Large intestine (tissue), 3 donors: ENCODE data around the gene SCUBE2. TPM values are rescaled to one million over a fixed set of nuclear protein-coding genes. Genes with fewer than 3 reads are reported as not detected.
A peak's percentile ranks its signal among the peaks of the same experiment; 100 is the strongest.

Experiments
- DNase-seq, 2 donors: peaks; one replicate each; pipeline versions ENCODE4 v3.0.0 to v3.0.0-alpha.2; 2013
- H3K27ac ChIP-seq: one replicate; pipeline ENCODE4 v1.5.1; 2013; ENCODE audit warnings: low read length
- H3K27me3 ChIP-seq: 2 replicates; pipeline ENCODE4 v1.6.1; 2013; ENCODE audit warnings: low read length; ENCODE audit not compliant: control insufficient read depth, insufficient read depth
- H3K36me3 ChIP-seq: 2 replicates; pipeline ENCODE4 v1.6.1; 2013; ENCODE audit warnings: low read length; ENCODE audit not compliant: control insufficient read depth, insufficient read depth
- H3K4me1 ChIP-seq: one replicate; pipeline ENCODE4 v1.6.1; 2013; ENCODE audit warnings: low read length; ENCODE audit not compliant: control insufficient read depth, insufficient read depth
- H3K4me3 ChIP-seq: one replicate; pipeline ENCODE4 v1.5.1; 2013; ENCODE audit warnings: low read length
- H3K9me3 ChIP-seq: one replicate; pipeline ENCODE4 v1.6.1; 2013; ENCODE audit warnings: mild to moderate bottlenecking, low read depth, low read length, moderate library complexity; ENCODE audit not compliant: control insufficient read depth
- WGBS: methylation state at CpG from one replicate; pipeline ENCODE4 v1.1.5; 2013; ENCODE audit warnings: low lambda C conversion rate; ENCODE audit not compliant: insufficient coverage; 5-methylcytosine and 5-hydroxymethylcytosine counted together
- polyA plus RNA-seq: library from polyadenylated mRNA; unstranded; fragments of 120-200 nt; gene quantifications from one replicate; pipeline ENCODE4 v1.2.1, GENCODE V29; 2013

The SCUBE2 gene
- polyA plus RNA-seq, 1 donor = 10.7 TPM

- H3K9me3 ChIP-seq = no peaks in the 10 kb centered on the region
- H3K4me3 ChIP-seq = no peak overlapping the region
- H3K27ac ChIP-seq = no peak overlapping the region
- H3K27me3 ChIP-seq = no peaks in the 10 kb centered on the region
- peaks cover 20% of the 10 kb centered on the region for H3K4me1 ChIP-seq
- H3K36me3 ChIP-seq = peaks cover 4% of the 10 kb centered on the region
- no CpG with 5 or more reads among the region's 15 CpGs for WGBS
- DNase-seq = peak in 1 of 2 donors; percentile 59
Measured at GRCh38 chr11:9065607-9066432, 25.6 kb downstream of the SCUBE2 start.

- Histone ChIP-seq H3K36me3 (no peaks in the 10 kb centered on the region), H3K27ac (no peak overlapping the region), H3K4me1 (peaks cover 17% of the 10 kb centered on the region), H3K9me3 (no peaks in the 10 kb centered on the region), H3K4me3 (no peak overlapping the region), H3K27me3 (no peaks in the 10 kb centered on the region)
- WGBS = no CpG with 5 or more reads among the region's 1 CpG
- DNase-seq = no peak
Measured at GRCh38 chr11:9061807-9062206, 29.6 kb downstream of the SCUBE2 start.

GRCh38 chr11:9060700-9061111, 30.7 kb downstream of the SCUBE2 start:
- Histone ChIP-seq H3K9me3 (no peaks in the 10 kb centered on the region), H3K27ac (no peak overlapping the region), H3K27me3 (no peaks in the 10 kb centered on the region), H3K36me3 (no peaks in the 10 kb centered on the region), H3K4me3 (no peak overlapping the region), H3K4me1 (peaks cover 11% of the 10 kb centered on the region)
- no CpG with 5 or more reads among the region's 4 CpGs for WGBS
- peak in 1 of 2 donors; percentile 17 for DNase-seq

GRCh38 chr11:9059406-9059805, 32.0 kb downstream of the SCUBE2 start:
- DNase-seq = peak in 1 of 2 donors; percentile 14
- Histone ChIP-seq H3K4me3 (no peak overlapping the region), H3K27me3 (no peaks in the 10 kb centered on the region), H3K36me3 (peaks cover 3% of the 10 kb centered on the region), H3K9me3 (no peaks in the 10 kb centered on the region), H3K4me1 (peaks cover 7% of the 10 kb centered on the region), H3K27ac (no peak overlapping the region)
- WGBS = 21% methylated on average over 3 of the region's 3 CpGs

- peaks cover 7% of the 10 kb centered on the region for H3K4me1 ChIP-seq
- no peaks in the 10 kb centered on the region for H3K27me3 ChIP-seq
- no peaks in the 10 kb centered on the region for H3K9me3 ChIP-seq
- peaks cover 3% of the 10 kb centered on the region for H3K36me3 ChIP-seq
- WGBS = no CpG with 5 or more reads among the region's 4 CpGs
- H3K4me3 ChIP-seq = no peak overlapping the region
- H3K27ac ChIP-seq = no peak overlapping the region
- DNase-seq = no peak
Measured at GRCh38 chr11:9057888-9058287, 33.5 kb downstream of the SCUBE2 start.

- Histone ChIP-seq H3K4me3 (no peak overlapping the region), H3K27me3 (no peaks in the 10 kb centered on the region), H3K4me1 (peaks cover 7% of the 10 kb centered on the region), H3K27ac (no peak overlapping the region), H3K36me3 (peaks cover 3% of the 10 kb centered on the region), H3K9me3 (no peaks in the 10 kb centered on the region)
- DNase-seq = no peak
- WGBS = 90% methylated on average over 2 of the region's 2 CpGs
Measured at GRCh38 chr11:9057007-9057406, 34.4 kb downstream of the SCUBE2 start.

GRCh38 chr11:9056467-9056866, 34.9 kb downstream of the SCUBE2 start:
- no peaks in the 10 kb centered on the region for H3K9me3 ChIP-seq
- H3K36me3 ChIP-seq = peaks cover 3% of the 10 kb centered on the region
- H3K27me3 ChIP-seq = no peaks in the 10 kb centered on the region
- no CpG with 5 or more reads among the region's 6 CpGs for WGBS
- H3K4me1 ChIP-seq = peaks cover 7% of the 10 kb centered on the region
- no peak overlapping the region for H3K4me3 ChIP-seq
- DNase-seq = no peak
- no peak overlapping the region for H3K27ac ChIP-seq

- WGBS = no CpG with 5 or more reads among the region's 7 CpGs
- Histone ChIP-seq H3K4me1 (no peaks in the 10 kb centered on the region), H3K9me3 (no peaks in the 10 kb centered on the region), H3K27me3 (no peaks in the 10 kb centered on the region), H3K4me3 (no peak overlapping the region), H3K36me3 (peaks cover 3% of the 10 kb centered on the region), H3K27ac (no peak overlapping the region)
- no peak for DNase-seq
Measured at GRCh38 chr11:9053316-9054035, 37.9 kb downstream of the SCUBE2 start.

- WGBS = no CpG with 5 or more reads among the region's 3 CpGs
- no peaks in the 10 kb centered on the region for H3K9me3 ChIP-seq
- H3K27ac ChIP-seq = no peak overlapping the region
- H3K4me3 ChIP-seq = no peak overlapping the region
- peaks cover 3% of the 10 kb centered on the region for H3K36me3 ChIP-seq
- no peak for DNase-seq
- no peaks in the 10 kb centered on the region for H3K4me1 ChIP-seq
- H3K27me3 ChIP-seq = no peaks in the 10 kb centered on the region
Measured at GRCh38 chr11:9052316-9052715, 39.1 kb downstream of the SCUBE2 start.

GRCh38 chr11:9049959-9050358, 41.4 kb downstream of the SCUBE2 start:
- H3K4me1 ChIP-seq = no peaks in the 10 kb centered on the region
- WGBS = no CpG with 5 or more reads among the region's 2 CpGs
- H3K9me3 ChIP-seq = no peaks in the 10 kb centered on the region
- H3K36me3 ChIP-seq = no peaks in the 10 kb centered on the region
- H3K27me3 ChIP-seq = no peaks in the 10 kb centered on the region
- no peak overlapping the region for H3K27ac ChIP-seq
- no peak overlapping the region for H3K4me3 ChIP-seq
- no peak for DNase-seq
